ENCODE data around the gene RHBDL2. TPM values are rescaled to one million over a fixed set of nuclear protein-coding genes. Genes with fewer than 3 reads are reported as not detected.

The RHBDL2 gene
- total RNA-seq, 1 experiment from 2014 or later: not detected

Other genes starting within 250 kb of the RHBDL2 start
- 11.7 TPM for gene RRAGC, start 82.1 kb downstream of the RHBDL2 start, total RNA-seq (2021; ENCODE audit: unreplicated experiment)
- gene MYCBP, start 68.5 kb downstream of the RHBDL2 start, total RNA-seq (2021; ENCODE audit: unreplicated experiment): 40.2 TPM
- not detected for gene GJA9, start 60.2 kb downstream of the RHBDL2 start, total RNA-seq (2021; ENCODE audit: unreplicated experiment)
- 60.0 TPM for gene AKIRIN1, start 49.4 kb upstream of the RHBDL2 start, total RNA-seq (2021; ENCODE audit: unreplicated experiment)
- 263 TPM for gene NDUFS5, start 84.5 kb upstream of the RHBDL2 start, total RNA-seq (2021; ENCODE audit: unreplicated experiment)